HG02840 (cell line): ENCODE results near the gene SERPINA1.

ENCODE experiments used
- ATAC-seq: cut with Tn5 transposase; IDR thresholded peaks from one replicate; pipeline ENCODE4 v1.9.1; 2021; ENCODE audit warnings: mild to moderate bottlenecking, moderate library complexity, moderate number of reproducible peaks; ENCODE audit not compliant: unreplicated experiment, low FRiP score

Gene SERPINA1

DNA sequence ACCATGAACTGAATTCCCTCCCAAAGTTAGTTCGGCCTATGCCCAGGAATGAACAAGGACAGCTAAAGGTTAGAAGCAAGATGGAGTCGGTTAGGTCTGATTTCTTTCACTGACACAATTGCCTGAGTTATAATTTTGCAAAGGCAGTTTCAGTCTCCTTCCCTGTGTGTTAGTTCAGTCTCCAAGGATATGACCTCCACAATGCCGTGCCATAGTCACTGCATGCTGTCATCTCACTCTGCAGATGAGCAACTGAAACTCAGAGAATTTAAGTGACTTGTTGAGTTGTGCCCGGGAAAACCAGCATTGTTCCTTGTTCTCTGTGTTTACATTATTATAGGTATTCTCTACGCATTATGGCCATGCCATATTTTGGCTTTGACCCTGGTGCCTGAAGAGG is 10.1 kb upstream of the SERPINA1 start:
- no peak for ATAC-seq

GRCh38 chr14:94398182-94398479 is 9.7 kb upstream of the SERPINA1 start:
- no peak for ATAC-seq

DNA sequence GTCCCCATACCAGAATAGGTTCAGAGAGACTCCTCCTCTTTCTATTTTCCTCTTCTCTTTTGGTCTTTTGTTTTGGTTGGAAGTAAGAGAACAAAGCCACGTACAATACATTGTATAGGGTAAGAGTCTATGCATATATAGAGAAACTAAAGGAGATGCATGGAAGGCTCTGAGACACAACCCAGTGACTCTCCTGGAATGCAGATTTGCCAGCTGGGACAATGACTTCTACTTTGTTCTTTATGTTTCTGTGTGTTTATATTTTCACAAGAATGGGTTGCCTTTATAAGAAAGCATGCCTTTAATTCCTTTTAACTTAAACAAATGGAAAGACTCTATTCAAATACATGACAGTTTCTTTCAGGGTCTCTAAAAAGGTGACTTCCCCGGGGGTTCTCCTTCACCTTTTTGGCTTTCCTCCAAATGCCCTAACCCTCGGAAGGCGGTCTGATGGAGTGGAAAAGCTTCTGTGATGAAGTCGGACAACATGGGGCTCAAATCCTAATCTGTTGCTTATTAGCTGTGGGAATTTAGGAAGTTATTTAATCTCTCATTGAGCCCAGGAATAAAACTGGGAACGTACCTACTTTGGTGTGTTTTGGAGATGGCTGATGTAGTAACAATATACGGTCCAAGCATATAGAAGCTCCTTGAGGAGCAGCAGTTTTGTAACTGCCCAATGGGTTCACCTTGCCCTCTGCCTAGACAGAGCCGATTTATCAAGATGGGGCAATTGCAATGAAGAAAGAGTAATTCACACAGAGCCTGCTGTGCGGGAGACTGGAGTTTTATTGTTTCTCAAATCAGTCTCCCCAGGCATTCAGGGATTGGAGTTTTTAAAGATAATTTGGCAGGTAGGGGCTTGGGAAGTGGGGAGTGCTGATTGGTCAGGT is 9.1 kb upstream of the SERPINA1 start:
- ATAC-seq, result no peak

DNA sequence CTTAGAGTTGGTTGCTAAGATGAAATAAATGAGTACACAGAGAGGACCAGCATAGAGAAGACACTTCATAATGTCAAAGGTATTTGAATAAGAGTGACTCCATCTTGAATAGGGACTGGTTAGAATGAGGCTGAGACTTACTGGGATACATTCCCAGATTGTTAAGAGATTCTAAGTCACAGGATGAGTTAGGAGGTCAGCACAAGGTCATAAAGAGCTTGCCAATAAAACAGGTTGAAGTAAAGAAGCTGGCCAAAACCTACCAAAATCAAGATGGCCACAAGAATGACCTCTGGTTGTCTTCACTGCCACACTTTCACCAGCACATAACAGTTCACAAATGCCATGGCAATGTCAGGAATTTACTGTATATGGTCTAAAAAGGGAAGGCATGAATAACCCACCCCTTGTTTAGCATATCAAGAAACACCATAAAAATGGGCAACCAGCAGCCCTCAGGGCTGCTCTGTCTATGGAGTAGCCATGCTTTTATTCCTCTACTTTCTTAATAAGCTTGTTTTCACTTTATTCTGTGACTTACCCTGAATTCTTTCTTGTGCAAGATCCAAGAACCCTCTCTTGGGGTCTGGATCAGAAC is 8.3 kb upstream of the SERPINA1 start:
- ATAC-seq, result no peak

GRCh38 chr14:94395888-94396574 is 7.6 kb upstream of the SERPINA1 start:
- ATAC-seq, result no peak

GRCh38 chr14:94395282-94395887 is 7.0 kb upstream of the SERPINA1 start:
- no peak for ATAC-seq

DNA sequence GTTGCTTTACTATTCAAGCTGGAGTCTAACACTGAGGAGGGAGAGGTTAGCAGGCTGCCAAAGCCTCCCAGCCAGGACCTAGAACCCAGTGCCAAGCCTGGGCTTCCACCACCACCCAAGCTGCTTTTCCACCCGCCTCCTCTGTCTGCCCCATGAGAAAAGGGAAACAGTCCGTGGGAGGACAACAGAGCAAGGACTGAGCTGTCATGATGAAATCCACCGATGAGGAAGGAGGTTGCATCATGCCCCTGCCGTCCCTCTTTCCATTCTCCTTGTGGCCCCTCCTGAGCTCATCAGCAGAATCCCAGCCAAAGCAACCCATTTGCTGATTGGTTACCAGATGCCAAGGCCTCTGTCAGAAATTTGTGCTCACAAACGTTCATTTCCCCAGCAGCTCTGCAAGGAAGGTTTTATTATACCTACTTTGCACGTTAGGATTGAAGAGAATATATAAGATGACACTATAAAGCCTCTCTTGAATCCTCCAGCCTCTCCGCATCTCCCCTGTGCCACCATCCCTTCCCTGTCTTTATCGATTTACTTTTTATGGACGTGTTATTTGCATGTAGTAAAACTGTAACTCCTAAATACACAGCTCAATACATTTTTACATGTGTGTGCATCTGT is 6.3 kb upstream of the SERPINA1 start:
- ATAC-seq, result no peak

GRCh38 chr14:94394025-94394493 is 5.7 kb upstream of the SERPINA1 start:
- no peak for ATAC-seq

- ATAC-seq, result no peak
These were observed 5.1 kb upstream of the SERPINA1 start for GRCh38 chr14:94393474-94393873.

GRCh38 chr14:94392510-94392935 is 4.1 kb upstream of the SERPINA1 start:
- no peak for ATAC-seq

DNA sequence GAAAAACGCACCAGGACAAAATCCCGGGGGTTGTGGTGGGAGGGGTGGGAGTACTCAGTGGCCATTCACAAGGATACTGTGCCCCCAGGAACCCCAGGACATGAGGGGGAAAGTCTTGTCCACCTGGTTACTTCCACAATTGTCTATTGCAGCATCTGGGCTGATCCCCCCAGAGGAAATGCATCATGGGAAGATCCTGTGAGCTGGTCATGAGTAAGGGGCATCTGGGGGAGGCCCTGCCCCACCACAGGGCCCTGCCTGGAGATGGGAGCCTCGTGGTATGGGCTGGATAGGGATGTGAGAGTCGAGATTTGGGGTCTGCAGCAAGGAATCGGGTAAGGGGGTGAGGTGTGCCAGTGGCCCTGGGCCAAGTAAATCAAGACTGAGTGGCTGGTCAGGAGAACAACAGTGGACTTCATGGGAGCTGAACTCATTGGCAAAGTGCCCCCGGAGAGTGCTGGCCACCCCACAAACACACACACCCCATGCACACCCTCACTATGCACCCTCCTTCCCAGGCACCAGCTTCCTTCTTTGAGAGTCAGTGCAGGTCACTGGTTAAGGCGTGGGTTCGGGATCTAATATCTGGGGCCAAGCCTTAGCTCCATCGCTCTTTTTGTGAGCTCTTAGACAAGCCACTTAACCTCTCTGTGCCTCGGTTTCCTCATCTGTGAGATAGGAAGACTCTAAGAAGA is 3.0 kb upstream of the SERPINA1 start:
- ATAC-seq, result no peak

GRCh38 chr14:94390372-94391086 is 2.1 kb upstream of the SERPINA1 start:
- ATAC-seq, result no peak

DNA sequence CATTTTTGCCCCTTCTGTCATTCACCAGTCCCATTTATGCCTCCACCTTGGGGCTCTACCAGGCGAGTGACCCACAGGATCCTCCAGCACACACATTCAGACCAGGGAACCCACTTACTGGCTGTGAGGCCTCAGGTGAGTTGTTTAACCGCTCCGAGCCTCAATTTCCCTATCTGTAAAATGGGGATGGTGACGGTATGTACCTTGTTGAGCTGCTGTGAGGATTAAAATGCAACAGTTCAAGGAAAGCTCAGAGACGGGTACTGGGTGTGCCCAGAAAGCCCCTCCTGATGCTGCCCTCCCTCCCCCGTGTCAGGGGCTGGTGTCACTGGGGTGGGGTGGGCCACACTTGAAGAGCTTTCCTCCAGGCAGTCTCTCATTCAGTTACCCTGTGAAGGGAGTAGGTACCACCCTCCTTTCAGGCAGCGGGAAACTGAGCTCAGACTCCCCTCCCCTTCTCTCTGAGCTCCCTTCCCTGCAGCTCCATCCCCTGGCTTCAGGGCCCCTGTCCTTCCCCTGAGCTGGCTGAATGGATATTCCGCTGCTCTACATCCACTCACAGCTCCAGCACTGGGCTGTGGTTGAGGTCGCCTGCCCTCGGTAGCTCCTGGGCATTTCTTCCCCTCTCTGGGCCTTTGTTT is 1.4 kb upstream of the SERPINA1 start:
- ATAC-seq, result no peak

- ATAC-seq, result no peak
These were observed 685 bp upstream of the SERPINA1 start for GRCh38 chr14:94389104-94389469.

DNA sequence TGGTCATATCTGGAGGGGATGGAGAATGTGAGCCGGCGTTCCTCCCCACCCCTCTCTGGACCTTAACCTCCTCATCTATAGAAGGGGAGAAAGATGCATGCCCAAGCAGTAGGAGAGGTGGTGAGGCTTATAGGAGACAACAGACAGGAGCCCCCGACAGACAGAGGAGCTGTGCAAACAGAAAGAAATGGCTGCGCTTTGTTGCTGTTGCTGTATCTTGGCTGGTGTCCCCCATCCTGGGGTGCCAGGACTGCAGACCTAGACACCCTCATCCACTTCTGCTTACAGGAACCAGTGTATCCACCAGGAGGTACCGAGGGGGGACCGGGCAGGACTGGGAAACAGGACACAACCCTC is 397 bp downstream of the SERPINA1 start:
- no peak for ATAC-seq

GRCh38 chr14:94387051-94388026 is 1.1 kb downstream of the SERPINA1 start:
- no peak for ATAC-seq

DNA sequence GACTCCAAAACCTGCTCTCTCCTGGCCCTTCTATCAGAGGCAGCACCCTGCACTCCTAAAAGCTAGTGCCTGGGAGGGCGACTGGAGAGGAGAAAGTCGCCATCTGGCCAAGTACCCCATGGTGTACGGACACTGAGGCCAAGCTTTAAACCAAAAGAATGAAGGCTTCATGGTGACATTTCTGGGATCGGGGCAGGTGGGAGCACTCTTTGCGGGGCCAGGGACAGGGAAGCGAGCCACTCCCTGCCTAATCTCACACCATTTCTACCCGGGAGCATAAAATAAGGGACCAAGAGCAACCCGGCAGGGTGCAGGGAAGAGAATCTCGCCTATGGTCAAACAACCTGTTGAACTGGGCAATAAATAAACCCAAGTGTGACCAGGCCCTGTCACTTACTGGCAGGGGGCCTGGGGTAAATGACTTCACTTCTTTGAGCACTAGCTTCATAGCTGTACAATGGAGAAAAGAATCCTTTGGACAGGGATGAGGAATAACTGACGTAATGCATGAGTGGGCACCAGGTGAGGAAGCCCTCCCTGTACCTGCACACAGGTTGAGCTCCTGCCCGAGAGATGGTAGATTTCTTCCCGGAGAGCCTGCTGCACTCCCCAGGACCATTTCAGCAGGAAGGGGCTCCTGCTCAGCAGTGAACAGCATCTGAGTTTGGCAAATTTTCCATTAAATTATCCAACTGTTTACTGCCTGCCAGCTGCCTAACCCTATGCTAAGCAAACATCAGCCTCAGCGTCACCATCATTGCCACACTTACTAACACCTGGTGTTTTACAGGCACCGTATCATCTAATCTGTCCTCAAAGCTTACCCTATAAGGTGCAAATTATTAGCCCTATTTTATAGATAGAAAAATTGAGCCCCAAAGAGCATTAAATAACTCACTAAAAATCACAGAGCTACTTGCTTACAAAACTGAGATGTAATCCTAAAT is 2.0 kb downstream of the SERPINA1 start:
- ATAC-seq, result no peak
